Osteocyte (in vitro differentiated cells): ENCODE measurements around the gene TCF21. TPM values are rescaled to one million over a fixed set of nuclear protein-coding genes. Genes with fewer than 3 reads are reported as not detected.

ENCODE experiments used
- DNase-seq: peaks from one replicate; pipeline ENCODE4 v3.0.0; 2021; ENCODE audit warnings: mixed read lengths; ENCODE audit not compliant: unreplicated experiment; ENCODE audit errors: extremely low spot score
- H3K27ac Mint-ChIP-seq: one replicate; pipeline ENCODE4 v1.8.0; 2021; ENCODE audit warnings: mild to moderate bottlenecking, mixed read lengths; ENCODE audit not compliant: unreplicated experiment
- H3K27me3 Mint-ChIP-seq: one replicate; pipeline ENCODE4 v1.8.0; 2021; ENCODE audit warnings: mixed read lengths; ENCODE audit not compliant: unreplicated experiment
- H3K36me3 Mint-ChIP-seq: one replicate; pipeline ENCODE4 v1.8.0; 2021; ENCODE audit warnings: mixed read lengths; ENCODE audit not compliant: unreplicated experiment
- H3K4me1 Mint-ChIP-seq: one replicate; pipeline ENCODE4 v1.8.0; 2021; ENCODE audit warnings: mixed read lengths; ENCODE audit not compliant: unreplicated experiment
- H3K4me3 Mint-ChIP-seq: one replicate; pipeline ENCODE4 v1.8.0; 2021; ENCODE audit warnings: mild to moderate bottlenecking, moderate library complexity, mixed read lengths; ENCODE audit not compliant: unreplicated experiment
- H3K9me3 Mint-ChIP-seq: one replicate; pipeline ENCODE4 v1.8.0; 2021; ENCODE audit warnings: mixed read lengths; ENCODE audit not compliant: unreplicated experiment
- total RNA-seq: library from RNA; stranded (reverse); gene quantifications from 2 replicates; pipeline ENCODE4 v1.2.1, GENCODE V29; 2021
- TF ChIP-seq, protein P1 (sequence below): fragments of 200-600 bp; sonication (generic); IDR thresholded peaks from 2 replicates; pipeline ENCODE4 v1.5.0; 2021; ENCODE audit warnings: antibody characterized with exemption, mild to moderate bottlenecking, moderate library complexity

Gene TCF21
- total RNA-seq, 1 donor from 2014 or later: not detected

DNA sequence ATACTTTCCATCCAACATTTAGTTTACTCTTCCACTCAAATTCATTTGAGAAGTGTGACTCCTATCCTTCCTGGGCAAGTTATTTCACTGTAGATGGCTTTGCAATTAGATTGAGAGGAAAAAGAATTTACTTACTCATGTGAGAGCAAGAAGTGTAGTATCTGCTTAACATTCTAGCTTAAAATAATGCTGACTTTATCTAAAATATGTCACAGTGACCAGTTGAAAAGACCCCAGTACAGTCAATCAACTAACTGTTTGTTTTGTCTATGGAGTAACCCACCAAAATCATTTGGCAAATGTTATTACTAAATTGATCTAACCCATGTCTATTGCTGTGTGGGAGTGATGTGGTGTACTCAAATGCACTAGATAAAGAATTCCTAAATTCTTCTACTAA lies 8.9 kb upstream of the TCF21 start:
- H3K36me3 Mint-ChIP-seq: no peaks in the 10 kb centered on the region
- H3K4me1 Mint-ChIP-seq: no peaks in the 10 kb centered on the region
- TF ChIP-seq, protein P1, sequence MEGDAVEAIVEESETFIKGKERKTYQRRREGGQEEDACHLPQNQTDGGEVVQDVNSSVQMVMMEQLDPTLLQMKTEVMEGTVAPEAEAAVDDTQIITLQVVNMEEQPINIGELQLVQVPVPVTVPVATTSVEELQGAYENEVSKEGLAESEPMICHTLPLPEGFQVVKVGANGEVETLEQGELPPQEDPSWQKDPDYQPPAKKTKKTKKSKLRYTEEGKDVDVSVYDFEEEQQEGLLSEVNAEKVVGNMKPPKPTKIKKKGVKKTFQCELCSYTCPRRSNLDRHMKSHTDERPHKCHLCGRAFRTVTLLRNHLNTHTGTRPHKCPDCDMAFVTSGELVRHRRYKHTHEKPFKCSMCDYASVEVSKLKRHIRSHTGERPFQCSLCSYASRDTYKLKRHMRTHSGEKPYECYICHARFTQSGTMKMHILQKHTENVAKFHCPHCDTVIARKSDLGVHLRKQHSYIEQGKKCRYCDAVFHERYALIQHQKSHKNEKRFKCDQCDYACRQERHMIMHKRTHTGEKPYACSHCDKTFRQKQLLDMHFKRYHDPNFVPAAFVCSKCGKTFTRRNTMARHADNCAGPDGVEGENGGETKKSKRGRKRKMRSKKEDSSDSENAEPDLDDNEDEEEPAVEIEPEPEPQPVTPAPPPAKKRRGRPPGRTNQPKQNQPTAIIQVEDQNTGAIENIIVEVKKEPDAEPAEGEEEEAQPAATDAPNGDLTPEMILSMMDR: no peak
- H3K9me3 Mint-ChIP-seq: no peaks in the 10 kb centered on the region
- H3K4me3 Mint-ChIP-seq: no peak overlapping the region
- H3K27ac Mint-ChIP-seq: no peak overlapping the region
- H3K27me3 Mint-ChIP-seq: peaks cover 85% of the 10 kb centered on the region
- DNase-seq: no peak

DNA sequence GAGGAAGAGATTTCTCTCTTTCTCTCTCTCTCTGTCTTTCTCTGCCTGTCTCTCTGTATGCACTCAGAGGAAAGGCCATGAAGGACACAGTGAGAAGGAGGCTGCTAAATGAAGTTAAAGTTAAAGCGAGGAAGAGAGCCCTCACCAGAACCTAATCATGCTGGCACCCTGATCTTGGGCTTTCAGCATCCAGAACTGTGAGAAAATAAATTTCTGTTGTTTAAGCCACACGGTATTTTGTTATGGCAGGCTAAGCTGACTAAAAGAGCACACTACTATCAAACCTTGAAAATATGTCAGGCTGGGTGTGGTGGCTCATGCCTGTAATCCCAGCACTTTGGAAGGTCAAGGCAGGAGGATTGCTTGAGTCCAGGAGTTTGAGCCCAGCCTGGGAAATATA lies 8.0 kb upstream of the TCF21 start:
- Mint-ChIP-seq H3K4me3 (no peak overlapping the region), H3K9me3 (no peaks in the 10 kb centered on the region), H3K27ac (no peak overlapping the region), H3K27me3 (peaks cover 85% of the 10 kb centered on the region), H3K36me3 (no peaks in the 10 kb centered on the region), H3K4me1 (no peaks in the 10 kb centered on the region)
- TF ChIP-seq, protein P1: no peak
- DNase-seq: no peak

DNA sequence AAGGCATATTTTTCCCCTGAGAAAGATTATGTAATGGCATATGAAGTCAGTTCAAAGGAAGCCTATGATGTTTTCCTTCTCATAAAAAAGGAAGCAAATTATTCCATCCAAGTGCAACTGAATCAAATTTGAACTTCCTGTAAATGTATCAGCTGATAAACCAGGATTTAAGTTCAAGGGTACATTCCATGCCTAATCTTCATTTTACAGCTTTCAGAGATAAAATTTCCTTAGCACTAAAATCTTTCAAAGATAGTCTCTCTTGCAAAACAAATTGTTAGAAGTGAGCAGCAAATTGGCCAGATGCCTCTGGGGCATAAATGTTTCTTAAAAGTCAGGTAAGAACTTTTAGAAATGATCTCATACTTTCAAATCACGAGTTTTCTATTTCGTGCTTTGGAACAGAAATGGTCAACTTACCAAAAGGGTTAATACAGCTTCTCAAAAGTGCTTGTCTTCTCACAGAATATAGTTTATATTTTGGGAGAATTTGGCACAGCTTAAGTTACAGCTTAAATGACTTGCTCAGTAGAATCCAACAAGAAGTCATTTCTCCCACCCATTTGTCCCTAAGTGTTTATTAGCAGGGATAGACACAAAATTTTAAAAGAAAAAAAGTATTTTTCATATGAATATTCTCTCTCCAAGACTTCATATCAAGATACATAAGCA lies 2.7 kb upstream of the TCF21 start:
- Mint-ChIP-seq H3K4me1 (peaks cover 19% of the 10 kb centered on the region), H3K4me3 (no peak overlapping the region), H3K27ac (no peak overlapping the region), H3K27me3 (peaks cover 88% of the 10 kb centered on the region), H3K9me3 (no peaks in the 10 kb centered on the region), H3K36me3 (no peaks in the 10 kb centered on the region)
- DNase-seq: no peak
- TF ChIP-seq, protein P1: no peak

DNA sequence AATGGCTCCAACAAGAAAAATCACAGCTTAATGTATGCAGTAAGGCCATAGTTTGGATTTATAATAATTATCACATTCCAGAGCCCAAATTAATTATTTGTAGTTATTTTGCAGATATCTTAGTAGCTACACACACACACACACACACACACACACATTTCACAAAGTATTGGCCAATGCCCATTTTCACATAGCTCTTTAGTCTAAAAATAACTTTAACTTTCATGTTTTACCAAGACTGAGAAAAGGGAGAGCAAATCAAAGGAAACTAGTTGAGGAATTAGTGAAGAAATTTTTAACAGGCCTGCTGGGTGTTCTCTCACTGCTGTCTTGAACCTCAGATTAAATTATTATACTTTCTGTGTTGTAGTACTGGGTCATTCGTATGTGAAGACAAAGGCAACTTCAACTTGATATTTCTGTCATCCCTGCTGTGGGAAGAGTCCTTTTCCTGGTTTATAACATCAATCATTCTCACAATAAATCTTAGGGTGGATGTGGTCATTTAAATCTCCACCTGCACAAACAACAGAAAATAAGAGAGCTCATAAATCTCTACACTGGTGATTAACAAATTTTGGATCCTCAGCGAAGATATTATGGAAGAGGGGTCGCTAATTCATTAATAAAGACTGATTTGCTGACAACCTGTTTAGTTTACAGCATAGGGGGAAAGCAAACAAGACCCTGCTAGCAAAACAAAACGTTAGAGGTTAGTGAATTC lies 1.6 kb upstream of the TCF21 start:
- Mint-ChIP-seq H3K4me1 (peaks cover 23% of the 10 kb centered on the region), H3K27me3 (peaks cover 89% of the 10 kb centered on the region), H3K4me3 (no peak overlapping the region), H3K27ac (no peak overlapping the region), H3K9me3 (no peaks in the 10 kb centered on the region), H3K36me3 (no peaks in the 10 kb centered on the region)
- no peak for DNase-seq
- TF ChIP-seq, protein P1: no peak

DNA sequence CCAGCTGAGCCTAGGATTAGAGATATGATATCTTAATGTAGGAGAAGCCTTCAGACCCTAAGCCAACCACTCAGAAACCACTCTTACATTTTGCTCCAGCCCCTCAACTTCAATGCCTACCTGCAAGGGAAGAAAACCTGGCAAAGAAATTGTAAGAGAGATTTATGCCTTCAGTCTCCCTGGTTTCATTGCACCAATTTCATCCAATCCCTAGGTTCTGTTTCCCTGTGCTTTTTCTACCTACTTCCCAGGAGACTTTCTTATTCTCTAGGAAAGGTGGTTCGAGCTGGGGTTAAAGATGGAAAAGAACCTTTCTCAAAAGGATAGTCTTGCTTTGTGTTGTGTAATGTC lies 1.1 kb upstream of the TCF21 start:
- no peaks in the 10 kb centered on the region for H3K9me3 Mint-ChIP-seq
- H3K36me3 Mint-ChIP-seq: no peaks in the 10 kb centered on the region
- no peak overlapping the region for H3K27ac Mint-ChIP-seq
- H3K4me1 Mint-ChIP-seq: peaks cover 26% of the 10 kb centered on the region
- DNase-seq: no peak
- TF ChIP-seq, protein P1: no peak
- peaks cover 91% of the 10 kb centered on the region for H3K27me3 Mint-ChIP-seq
- H3K4me3 Mint-ChIP-seq: no peak overlapping the region
